Stomach (tissue), 4 donors: ENCODE results near the gene ZNF599.

ENCODE experiments used
- POLR2A ChIP-seq, 4 donors: fragments of 450-650 bp; IDR thresholded peaks; one replicate each; pipeline ENCODE4 v1.6.1; 2016; ENCODE audit warnings: antibody characterized with exemption in 4 of 4, control low read depth in 2 of 4, mild to moderate bottlenecking in 1 of 4, moderate library complexity in 1 of 4
- POLR2AphosphoS5 ChIP-seq, 3 donors: sonication (generic); formaldehyde crosslinking; IDR thresholded peaks; one replicate each; pipeline ENCODE4 v1.6.1; 2016; ENCODE audit warnings: antibody characterized with exemption in 3 of 3
- TF ChIP-seq, protein P1 (sequence below), 7 experiments: fragments of 450-650 bp in 4 of 7; fragments of 200-600 bp in 3 of 7; sonication (generic) in 3 of 7; IDR thresholded peaks; one replicate each; pipeline ENCODE4 v1.5.1; 2016 to 2019; ENCODE audit warnings: antibody characterized with exemption in 7 of 7, control low read depth in 2 of 7, mild to moderate bottlenecking in 1 of 7

DNA sequence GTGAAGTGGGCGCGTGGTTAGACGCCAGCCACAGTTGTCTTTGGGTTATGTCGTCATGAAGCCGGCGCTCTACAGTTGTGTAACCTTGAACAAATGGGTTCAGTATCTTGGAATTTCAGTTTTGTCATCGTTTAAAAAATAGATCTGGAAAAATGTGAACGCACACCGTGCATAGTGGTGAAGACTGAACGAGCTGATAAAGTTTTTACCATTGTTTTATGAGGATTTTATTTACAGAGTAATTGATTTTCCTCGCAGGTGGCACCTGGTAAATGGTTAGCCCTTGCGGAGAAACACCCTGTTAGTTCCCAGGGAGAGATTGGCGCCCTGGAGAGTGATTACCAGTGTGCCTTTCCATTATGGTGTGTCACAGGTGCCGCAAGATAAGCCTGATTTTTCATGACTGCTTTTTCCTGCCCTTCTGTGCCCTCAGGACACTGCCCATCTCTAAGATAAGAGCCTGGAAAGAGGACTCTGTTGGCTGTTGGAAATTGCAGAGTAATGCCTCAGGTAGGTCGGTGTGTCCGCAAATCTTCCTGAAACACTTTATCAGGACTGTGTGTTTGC is 38.4 kb downstream of the ZNF599 start:
- TF ChIP-seq POLR2AphosphoS5 (IDR thresholded peaks at IDR 0.05) (no peak), POLR2A (IDR thresholded peaks at IDR 0.05) (no peak)
- TF ChIP-seq, protein P1, sequence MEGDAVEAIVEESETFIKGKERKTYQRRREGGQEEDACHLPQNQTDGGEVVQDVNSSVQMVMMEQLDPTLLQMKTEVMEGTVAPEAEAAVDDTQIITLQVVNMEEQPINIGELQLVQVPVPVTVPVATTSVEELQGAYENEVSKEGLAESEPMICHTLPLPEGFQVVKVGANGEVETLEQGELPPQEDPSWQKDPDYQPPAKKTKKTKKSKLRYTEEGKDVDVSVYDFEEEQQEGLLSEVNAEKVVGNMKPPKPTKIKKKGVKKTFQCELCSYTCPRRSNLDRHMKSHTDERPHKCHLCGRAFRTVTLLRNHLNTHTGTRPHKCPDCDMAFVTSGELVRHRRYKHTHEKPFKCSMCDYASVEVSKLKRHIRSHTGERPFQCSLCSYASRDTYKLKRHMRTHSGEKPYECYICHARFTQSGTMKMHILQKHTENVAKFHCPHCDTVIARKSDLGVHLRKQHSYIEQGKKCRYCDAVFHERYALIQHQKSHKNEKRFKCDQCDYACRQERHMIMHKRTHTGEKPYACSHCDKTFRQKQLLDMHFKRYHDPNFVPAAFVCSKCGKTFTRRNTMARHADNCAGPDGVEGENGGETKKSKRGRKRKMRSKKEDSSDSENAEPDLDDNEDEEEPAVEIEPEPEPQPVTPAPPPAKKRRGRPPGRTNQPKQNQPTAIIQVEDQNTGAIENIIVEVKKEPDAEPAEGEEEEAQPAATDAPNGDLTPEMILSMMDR (IDR thresholded peaks at IDR 0.05): no peak
